ENCODE data around the gene CHCHD4. TPM values are rescaled to one million over a fixed set of nuclear protein-coding genes. Genes with fewer than 3 reads are reported as not detected.

The CHCHD4 gene
- total RNA-seq, 2 experiments from 2014 or later, result 27.6 to 30.2 TPM

DNA sequence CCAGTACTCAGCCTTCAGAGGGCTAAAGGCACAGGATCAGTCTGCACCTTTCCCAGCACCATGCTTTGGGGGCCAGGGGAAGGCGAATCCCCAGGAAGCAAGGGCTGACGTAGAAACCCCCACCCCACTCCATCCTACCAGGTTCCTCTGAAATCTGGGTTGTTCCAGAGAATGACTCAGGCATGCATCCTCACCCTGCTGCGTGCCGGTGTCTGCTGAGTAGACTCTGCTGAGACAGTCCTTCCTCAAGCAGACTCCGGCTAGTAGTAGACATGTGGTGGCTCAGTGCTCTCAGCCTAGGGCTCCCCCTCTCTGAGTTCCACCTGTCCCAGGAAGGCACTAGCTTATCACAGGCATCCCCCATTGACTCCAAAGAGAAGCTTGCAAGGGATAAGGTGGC, 9.2 kb upstream of the CHCHD4 start:
- Mint-ChIP-seq H3K4me3 (no peak overlapping the region), H3K9me3 (no peaks in the 10 kb centered on the region), H3K27ac (no peak overlapping the region), H3K27me3 (no peaks in the 10 kb centered on the region), H3K4me1 (ENCODE audit: low read depth) (no peaks in the 10 kb centered on the region), H3K36me3 (ENCODE audit: low read depth) (peaks cover 41% of the 10 kb centered on the region)
- TF ChIP-seq, protein P1, sequence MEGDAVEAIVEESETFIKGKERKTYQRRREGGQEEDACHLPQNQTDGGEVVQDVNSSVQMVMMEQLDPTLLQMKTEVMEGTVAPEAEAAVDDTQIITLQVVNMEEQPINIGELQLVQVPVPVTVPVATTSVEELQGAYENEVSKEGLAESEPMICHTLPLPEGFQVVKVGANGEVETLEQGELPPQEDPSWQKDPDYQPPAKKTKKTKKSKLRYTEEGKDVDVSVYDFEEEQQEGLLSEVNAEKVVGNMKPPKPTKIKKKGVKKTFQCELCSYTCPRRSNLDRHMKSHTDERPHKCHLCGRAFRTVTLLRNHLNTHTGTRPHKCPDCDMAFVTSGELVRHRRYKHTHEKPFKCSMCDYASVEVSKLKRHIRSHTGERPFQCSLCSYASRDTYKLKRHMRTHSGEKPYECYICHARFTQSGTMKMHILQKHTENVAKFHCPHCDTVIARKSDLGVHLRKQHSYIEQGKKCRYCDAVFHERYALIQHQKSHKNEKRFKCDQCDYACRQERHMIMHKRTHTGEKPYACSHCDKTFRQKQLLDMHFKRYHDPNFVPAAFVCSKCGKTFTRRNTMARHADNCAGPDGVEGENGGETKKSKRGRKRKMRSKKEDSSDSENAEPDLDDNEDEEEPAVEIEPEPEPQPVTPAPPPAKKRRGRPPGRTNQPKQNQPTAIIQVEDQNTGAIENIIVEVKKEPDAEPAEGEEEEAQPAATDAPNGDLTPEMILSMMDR (IDR thresholded peaks at IDR 0.05), result no peak
- CTCF ChIA-PET, result no interaction called here
- intact Hi-C loops (cut with micrococcal nuclease), result no loop called here
- POLR2A ChIA-PET, result interaction anchor here (0.5 to 3.1 kb wide), 7 partner anchors 9 to 166 kb away, joined by 3 to 12 read pairs (median 3); partner anchors contain the start of genes CHCHD4, LSM3, TMEM43 and XPC
- ATAC-seq (no peak), DNase-seq (no peak)

DNA sequence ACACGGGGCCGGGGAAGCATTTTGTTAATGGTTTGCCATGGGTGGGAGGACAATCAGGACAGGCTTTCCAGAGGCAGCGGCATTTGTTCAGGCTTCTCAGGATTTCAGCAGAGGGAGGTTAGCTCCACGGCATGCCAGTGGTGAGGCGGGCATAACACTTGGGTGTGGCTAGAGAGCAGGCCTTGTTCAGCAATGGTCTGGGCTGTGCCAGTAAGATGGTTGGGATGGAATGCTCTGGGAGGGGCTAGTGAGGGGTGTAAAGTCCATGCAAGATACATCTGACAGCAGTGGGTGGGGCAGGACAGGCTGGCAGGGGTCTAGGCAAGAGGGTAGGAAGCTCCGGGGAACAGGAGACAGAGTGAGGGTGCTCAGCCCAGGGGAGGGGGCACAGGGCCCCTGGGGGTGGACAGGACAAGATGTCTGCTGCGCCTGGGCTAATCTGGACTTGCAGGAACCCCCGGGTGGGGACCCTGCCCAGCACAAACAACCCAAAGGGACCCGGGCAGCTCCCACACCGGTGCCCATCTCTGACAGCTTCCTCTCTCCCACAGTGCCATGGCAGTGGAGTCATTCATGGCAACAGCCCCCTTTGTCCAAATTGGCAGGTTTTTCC, 8.6 kb upstream of the CHCHD4 start:
- H3K27me3 Mint-ChIP-seq, result no peaks in the 10 kb centered on the region
- H3K4me1 Mint-ChIP-seq (ENCODE audit: low read depth), result peaks cover 1% of the 10 kb centered on the region
- no peaks in the 10 kb centered on the region for H3K9me3 Mint-ChIP-seq
- H3K4me3 Mint-ChIP-seq, result no peak overlapping the region
- H3K27ac Mint-ChIP-seq, result no peak overlapping the region
- ChIA-PET POLR2A (interaction anchor here (0.5 to 3.1 kb wide), 7 partner anchors 8 to 166 kb away, joined by 3 to 12 read pairs (median 3); partner anchors contain the start of genes CHCHD4, LSM3, TMEM43 and XPC), CTCF (no interaction called here)
- ATAC-seq, result no peak
- TF ChIP-seq, protein P1 (IDR thresholded peaks at IDR 0.05), result no peak
- intact Hi-C loops (cut with micrococcal nuclease), result no loop called here
- no peak for DNase-seq
- peaks cover 45% of the 10 kb centered on the region for H3K36me3 Mint-ChIP-seq (ENCODE audit: low read depth)

DNA sequence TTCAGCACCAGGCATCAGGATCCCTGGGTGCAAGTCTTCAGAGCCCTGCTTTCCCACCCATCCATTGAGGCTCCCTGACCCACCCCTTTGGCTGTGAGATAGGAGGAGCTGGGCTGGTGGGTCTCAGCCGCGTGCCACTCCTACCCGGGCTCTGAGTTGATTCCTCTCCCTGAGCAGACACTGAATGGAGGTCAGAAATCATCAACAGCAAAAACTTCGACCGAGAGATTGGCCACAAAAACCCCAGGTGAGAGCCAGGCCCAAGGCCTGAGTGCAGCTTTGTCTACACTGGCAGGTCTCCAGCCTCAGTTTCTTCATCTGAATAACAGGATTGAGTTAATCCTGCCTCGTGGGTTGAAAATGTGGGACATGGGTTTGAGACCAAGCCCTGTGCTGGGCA, 8.0 kb upstream of the CHCHD4 start:
- intact Hi-C loops (cut with micrococcal nuclease), result no loop called here
- Mint-ChIP-seq H3K9me3 (no peaks in the 10 kb centered on the region), H3K27ac (no peak overlapping the region), H3K36me3 (ENCODE audit: low read depth) (peaks cover 50% of the 10 kb centered on the region), H3K27me3 (no peaks in the 10 kb centered on the region), H3K4me3 (no peak overlapping the region), H3K4me1 (ENCODE audit: low read depth) (peaks cover 7% of the 10 kb centered on the region)
- no peak for DNase-seq
- ATAC-seq, result no peak
- ChIA-PET POLR2A (interaction anchor here (2.1 to 3.1 kb wide), 2 partner anchors 11 to 35 kb away, joined by 6 to 11 read pairs; no protein-coding TSS in a partner anchor), CTCF (no interaction called here)
- TF ChIP-seq, protein P1 (IDR thresholded peaks at IDR 0.05), result no peak

DNA sequence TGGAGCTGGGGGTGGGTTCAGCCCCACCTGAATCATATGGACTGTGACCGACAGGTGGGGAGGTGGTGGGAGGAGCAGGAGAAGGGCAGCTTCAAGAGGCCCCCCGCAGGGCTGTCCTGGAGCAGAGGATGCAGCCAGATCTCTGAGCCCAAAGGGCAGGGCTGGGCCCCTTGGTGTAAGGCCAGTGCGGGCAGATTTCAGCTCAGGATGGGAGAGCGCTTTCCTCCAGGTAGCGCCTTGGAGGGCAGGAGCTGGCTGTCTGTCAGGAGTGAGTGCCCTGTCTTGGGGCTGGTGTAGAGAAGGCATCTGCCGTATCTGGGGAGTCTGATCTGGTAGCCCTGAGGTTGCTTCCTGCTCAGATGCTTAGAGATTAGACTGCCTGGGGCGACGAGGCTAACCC, 7.5 kb upstream of the CHCHD4 start:
- intact Hi-C loops (cut with micrococcal nuclease), result no loop called here
- Mint-ChIP-seq H3K27me3 (no peaks in the 10 kb centered on the region), H3K4me1 (ENCODE audit: low read depth) (peaks cover 13% of the 10 kb centered on the region), H3K27ac (no peak overlapping the region), H3K36me3 (ENCODE audit: low read depth) (peaks cover 54% of the 10 kb centered on the region), H3K9me3 (no peaks in the 10 kb centered on the region), H3K4me3 (no peak overlapping the region)
- ChIA-PET POLR2A (interaction anchor here (0.9 to 3.1 kb wide), 3 partner anchors 9 to 46 kb away, joined by 4 to 11 read pairs (median 5); partner anchors contain the start of gene XPC), CTCF (no interaction called here)
- ATAC-seq, result no peak
- DNase-seq, result no peak
- TF ChIP-seq, protein P1 (IDR thresholded peaks at IDR 0.05), result no peak

DNA sequence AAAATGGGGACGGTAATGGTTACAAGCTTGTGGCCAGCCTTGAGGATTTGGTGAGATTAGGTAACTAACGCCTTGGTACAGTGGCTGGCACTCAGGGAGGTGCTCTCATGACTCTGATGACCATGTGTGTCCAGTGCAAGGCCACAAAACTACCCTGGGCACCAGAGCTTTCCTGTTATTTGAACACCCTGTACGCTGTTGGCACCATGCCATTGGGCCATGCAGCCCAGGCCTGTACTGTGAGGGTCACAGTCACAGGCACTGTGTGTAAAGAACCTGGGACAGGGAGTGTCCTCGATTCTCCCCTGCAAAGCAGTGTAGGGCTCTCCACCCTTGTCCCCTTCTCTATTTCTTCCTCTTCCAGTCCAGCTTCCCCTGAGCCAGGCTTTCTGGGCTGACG, 6.5 kb upstream of the CHCHD4 start:
- no peaks in the 10 kb centered on the region for H3K27me3 Mint-ChIP-seq
- no peak for ATAC-seq
- H3K4me3 Mint-ChIP-seq, result no peak overlapping the region
- no peaks in the 10 kb centered on the region for H3K9me3 Mint-ChIP-seq
- intact Hi-C loops (cut with micrococcal nuclease), result no loop called here
- ChIA-PET POLR2A (interaction anchor here (0.7 to 2.1 kb wide), 4 partner anchors 9 to 130 kb away, joined by 3 to 5 read pairs (median 4); partner anchors contain the start of gene XPC), CTCF (interaction anchor here (1.0 kb wide), 1 partner anchor 72 kb away, joined by 3 read pairs; no protein-coding TSS in a partner anchor)
- peaks cover 51% of the 10 kb centered on the region for H3K36me3 Mint-ChIP-seq (ENCODE audit: low read depth)
- peaks cover 22% of the 10 kb centered on the region for H3K4me1 Mint-ChIP-seq (ENCODE audit: low read depth)
- TF ChIP-seq, protein P1 (IDR thresholded peaks at IDR 0.05), result no peak
- H3K27ac Mint-ChIP-seq, result no peak overlapping the region
- DNase-seq, result no peak

Measured in activated CD8-positive, alpha-beta T cell treated with anti-CD3 and anti-CD28 coated beads for 36 hours (primary cell).